ENCODE data around the gene SLCO4A1.

Gene SLCO4A1

DNA sequence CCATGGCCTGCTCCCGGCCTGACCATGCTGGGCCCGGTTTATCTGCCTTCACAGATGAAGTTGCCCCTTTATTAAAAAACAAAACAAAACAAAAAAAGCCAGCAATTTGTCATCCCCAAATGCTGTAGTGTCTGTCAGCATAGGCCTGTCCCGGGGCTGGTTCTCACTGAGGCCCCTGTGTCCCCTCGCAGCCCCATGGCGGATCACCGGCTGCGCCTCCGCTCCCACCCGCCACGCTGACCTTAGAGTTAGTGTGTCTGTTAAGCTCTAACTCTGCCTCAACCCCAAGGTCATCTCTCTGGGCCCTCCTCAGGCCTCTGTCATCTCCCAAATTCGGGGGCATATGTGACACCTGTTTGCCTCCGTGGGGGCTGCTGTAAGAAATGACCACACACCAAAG lies 11.1 kb downstream of the SLCO4A1 start:
- DNase-seq (ENCODE audit: low read depth), result no peak

DNA sequence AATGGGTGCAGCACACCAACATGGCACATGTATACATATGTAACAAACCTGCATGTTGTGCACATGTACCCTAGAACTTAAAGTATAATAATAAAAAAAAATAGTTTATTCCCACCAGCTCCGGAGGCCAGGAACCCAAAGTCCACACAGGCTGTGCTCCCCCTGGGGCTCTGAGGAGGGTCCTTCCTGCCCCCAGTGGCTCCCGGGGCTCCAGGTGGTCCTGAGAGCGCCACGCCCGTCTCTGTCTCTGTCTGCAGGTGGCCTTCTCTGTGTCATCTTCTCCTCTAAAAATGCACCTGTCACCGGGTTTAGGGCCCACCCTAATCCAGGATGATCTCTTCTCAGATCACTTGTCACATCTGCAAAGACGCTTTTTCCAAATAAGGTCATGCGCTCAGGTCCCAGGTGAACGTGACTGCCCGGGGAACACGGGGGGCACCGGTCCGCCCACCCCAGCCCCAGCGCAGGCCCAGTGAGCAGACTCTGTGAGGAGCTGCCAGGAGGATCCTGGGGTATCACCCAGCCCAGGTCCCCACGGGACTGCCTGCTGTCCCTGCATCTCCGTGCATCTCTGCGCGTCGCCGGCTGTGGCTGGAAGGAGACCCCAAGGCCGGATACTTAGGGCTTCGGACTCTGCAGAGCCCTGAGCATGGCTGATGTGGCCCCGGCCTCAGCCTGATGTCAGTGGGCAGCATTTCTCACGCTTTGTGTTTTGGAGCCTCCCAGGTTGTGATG lies 11.8 kb downstream of the SLCO4A1 start:
- no peak for DNase-seq (ENCODE audit: low read depth)

DNA sequence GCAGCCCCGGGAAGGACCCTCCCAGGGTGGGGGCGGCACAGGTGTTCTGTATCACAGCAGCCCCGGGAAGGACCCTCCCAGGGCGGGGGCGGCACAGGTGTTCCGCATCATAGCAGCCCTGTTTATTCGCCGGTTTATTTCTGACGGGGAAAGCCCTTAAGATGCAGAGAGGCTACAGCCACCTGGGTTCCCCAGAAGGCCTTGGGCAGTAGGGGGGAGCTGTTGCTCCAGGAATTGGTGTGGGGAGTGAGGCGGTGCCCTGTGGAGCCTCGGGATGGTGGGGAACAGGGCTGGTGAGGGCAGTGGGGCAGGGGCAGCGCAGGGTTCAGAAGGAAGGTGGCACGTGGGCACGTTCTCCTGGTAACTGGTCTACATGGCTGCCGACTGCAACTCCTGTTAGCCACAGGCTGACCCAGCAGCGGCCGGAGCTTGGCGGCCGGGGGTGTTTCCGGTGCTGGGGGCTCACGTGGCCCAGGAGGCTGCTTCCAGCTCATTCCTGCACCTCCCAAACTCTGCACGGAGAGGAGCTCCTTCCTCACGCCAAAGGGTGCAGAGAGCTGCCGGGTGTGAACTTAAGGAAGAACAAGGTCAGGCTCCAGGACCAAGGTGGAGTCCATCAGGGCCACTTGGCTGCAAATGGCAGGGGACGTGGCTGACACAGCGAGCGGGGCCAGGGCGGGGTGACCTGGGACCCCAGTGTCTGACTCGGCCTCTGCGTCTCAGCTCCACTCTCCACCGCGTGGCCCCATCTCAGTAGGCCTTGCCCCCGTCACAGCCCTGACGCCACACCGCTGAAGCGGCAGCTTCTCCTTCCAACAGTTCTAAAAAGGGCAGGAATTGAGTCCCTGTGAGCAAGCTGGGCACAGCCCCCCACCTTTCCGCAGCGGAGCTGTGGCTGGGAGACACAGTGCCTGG lies 13.2 kb downstream of the SLCO4A1 start:
- no peak for DNase-seq (ENCODE audit: low read depth)

DNA sequence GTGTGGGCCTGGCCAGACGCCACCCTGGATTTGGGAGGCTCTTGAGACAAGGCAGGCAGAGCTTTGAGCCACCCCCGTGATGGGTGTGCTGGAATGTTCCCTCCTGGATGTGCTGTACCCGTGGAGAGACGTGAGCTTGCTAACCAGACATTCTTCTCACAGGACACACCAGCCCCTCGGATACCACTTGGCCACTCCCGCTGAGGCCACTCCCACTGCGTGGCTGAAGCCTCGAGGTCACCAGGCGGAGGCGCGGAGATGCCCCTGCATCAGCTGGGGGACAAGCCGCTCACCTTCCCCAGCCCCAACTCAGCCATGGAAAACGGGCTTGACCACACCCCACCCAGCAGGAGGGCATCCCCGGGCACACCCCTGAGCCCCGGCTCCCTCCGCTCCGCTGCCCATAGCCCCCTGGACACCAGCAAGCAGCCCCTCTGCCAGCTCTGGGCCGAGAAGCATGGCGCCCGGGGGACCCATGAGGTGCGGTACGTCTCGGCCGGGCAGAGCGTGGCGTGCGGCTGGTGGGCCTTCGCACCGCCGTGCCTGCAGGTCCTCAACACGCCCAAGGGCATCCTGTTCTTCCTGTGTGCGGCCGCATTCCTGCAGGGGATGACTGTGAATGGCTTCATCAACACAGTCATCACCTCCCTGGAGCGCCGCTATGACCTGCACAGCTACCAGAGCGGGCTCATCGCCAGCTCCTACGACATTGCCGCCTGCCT lies 14.1 kb downstream of the SLCO4A1 start:
- DNase-seq (ENCODE audit: low read depth), result no peak

DNA sequence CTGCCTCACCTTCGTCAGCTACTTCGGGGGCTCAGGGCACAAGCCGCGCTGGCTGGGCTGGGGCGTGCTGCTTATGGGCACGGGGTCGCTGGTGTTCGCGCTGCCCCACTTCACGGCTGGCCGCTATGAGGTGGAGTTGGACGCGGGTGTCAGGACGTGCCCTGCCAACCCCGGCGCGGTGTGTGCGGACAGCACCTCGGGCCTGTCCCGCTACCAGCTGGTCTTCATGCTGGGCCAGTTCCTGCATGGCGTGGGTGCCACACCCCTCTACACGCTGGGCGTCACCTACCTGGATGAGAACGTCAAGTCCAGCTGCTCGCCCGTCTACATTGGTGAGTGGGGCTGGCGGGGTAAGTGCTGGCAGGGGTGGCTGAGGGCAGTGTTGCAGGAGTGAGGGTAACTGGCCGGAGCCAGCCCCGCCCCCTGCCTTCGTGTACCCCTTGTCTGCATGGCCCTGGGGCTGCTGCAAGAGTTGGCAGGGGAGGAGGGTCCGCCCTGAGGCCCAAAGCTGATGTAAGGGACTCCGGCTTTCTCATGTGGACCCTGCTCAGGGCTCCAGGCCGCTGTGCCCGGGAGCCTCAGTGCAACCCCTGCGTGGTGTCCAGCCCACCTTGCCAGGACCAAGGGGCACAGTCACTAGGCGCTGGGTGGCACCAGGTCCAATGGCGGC lies 14.8 kb downstream of the SLCO4A1 start:
- DNase-seq (ENCODE audit: low read depth), result no peak

DNA sequence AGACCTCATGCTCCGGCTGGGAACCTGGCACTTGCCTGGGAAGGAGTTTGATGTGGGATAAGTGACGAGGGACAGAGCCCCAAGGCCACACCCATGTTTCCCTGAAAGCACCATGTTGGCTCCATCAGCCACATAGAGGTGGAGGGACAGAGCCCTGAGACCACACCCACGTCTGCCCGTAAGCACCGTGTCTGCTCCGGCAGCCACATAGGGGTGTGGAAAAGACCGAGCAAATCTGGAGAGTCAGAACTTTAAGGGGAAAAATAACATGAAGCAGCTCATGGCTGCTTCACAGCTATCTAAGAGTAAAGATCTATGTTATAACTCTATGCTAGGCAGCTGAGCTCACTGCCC lies 15.3 kb downstream of the SLCO4A1 start:
- DNase-seq (ENCODE audit: low read depth), result no peak

DNA sequence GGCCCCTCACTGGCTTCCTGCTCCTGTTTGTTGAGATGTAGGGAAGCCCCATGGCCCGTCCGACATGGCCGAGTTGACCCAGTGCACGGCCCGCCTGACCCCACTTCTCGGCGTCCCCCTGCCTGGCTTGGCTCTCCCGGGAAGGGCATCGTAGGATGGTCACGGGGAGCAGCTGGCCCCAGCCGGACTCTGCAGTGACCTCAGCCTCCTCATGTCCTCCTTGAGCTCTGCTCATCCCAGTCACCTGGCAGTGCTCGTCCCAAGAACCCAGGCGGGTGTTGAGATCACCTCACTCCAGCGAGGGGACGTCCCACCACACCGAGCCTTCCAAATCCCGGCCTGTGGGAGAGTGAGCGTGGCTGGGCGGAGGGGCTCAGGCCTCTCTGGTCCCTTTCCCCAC lies 15.7 kb downstream of the SLCO4A1 start:
- no peak for DNase-seq (ENCODE audit: low read depth)

DNA sequence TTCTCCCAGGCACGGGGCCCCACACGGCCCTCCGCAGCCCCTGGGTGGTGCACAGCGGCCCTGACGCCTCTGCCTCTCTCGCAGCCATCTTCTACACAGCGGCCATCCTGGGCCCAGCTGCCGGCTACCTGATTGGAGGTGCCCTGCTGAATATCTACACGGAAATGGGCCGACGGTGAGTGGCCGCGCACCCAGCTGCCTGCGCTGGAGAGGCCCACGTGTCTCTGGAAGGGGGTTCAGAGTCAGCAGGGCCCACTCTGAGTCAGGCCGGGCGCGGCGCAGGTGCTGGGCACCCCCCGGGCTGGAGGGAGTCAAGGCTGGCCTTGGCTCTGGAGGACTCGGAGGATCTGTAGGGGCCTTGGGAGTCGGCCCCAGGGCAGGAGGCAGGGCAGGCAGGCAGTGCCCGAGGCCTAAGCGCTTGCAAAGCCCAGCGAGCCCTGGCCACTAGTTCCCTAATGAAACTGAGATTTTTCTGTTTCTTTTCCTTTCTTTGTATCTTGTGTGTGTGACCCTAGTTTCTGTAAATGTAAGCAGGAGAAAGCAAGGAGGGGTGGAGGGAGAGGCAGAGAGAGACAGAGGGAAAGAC lies 16.4 kb downstream of the SLCO4A1 start:
- no peak for DNase-seq (ENCODE audit: low read depth)

DNA sequence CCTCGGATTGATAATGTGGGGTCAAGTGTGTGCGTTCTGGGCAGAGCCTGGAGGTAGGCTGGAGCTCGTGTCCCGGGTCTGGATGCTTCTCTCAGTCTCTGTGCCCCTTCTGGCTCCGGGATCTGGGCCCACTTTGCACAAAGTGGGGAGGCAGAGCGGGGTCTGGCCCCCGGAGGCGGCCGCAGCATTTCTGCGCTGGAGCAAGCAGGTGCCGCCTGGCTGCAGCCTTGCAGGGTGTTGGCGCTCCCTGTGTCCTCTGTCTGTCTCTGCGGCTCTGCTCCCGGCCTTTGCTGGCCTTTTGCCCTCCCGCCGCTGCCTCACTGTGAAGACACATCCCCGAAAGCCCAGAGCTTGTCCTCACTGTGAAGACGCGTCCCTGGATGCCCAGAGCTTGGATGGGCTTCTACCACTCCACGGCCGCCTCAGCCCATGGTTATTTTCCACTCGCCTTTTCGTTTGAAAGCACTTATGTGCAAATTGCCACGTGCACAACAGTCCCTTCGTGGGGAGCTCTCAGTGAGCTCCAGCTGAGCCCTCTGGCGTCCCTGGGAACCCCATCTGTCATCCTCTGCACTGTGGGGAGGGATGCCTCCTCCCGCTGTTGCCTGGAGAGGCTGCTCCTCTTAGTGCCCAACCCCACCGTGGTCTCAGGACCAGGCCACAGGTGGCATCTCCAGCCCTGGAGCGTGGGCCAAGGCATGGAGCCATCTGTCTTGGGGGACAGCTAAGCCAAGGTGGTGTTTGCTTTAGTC lies 17.4 kb downstream of the SLCO4A1 start:
- DNase-seq (ENCODE audit: low read depth), result no peak

DNA sequence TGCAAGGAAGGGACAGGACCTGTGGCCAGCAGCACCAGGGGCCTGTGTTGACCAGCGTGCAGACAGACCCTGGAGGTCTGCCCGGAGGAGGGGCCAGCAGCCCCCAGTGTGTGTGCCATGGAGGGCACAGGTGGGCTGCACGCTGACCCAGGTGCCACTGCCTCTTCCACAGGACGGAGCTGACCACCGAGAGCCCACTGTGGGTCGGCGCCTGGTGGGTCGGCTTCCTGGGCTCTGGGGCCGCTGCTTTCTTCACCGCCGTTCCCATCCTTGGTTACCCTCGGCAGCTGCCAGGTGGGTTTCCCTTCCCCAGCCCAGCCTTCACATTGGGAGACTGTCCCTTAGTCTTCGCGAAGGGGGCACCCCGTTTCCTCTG lies 17.9 kb downstream of the SLCO4A1 start:
- DNase-seq (ENCODE audit: low read depth), result no peak

DNA sequence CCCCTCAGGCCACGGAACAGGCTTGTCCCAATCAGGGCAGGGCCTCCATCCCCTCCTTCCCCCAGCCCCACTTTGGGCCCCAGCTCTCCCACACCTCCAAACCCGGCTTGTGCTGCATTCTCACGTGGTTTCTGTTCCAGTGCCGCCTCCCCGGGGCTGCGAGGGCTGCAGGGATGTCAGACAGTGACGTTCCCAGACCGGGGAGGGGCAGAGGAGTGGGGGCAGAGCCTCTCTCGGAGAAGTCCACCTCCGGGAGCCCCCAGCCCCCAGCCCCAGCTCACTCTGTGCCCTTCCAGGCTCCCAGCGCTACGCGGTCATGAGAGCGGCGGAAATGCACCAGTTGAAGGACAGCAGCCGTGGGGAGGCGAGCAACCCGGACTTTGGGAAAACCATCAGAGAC lies 18.5 kb downstream of the SLCO4A1 start:
- DNase-seq (ENCODE audit: low read depth), result no peak

DNA sequence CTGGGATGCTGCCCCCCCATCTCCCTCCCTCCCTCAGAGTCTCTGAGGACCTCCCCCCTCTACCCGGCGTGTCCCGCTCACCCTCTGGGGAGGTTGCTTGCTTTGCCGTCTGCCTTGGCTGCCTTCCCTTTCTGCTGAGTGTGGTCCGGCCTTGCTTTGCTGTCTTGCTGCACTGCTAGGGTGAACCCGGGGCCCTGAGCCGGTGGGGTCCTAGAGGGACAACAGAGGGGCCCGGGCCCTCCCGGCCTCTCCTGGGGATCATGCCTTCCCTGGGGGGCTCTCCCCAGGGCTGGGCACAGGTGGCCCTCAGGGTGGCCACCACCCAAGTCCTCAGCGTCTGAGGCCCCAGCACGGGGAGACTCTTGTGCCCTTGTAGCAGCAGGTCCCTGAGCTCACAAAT lies 19.3 kb downstream of the SLCO4A1 start:
- no peak for DNase-seq (ENCODE audit: low read depth)

DNA sequence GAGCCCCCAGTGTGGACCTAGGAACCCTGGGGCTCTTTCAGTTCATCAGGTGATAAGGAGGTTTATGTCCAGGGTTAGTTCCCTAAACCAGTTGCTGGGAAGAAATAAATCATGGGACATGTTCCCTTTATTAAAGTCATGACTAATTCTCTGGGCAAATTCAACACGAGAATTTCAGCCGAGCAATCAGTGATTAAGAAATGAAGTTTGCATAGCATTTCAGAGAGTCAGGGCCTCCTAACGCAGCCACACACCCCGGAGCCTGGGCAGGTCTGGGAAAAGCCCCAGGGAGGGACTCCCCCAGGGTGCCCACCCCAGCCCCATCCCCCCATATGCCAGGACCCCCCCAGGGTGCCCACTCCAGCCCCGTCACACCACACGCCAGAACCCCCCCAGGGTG lies 20.1 kb downstream of the SLCO4A1 start:
- DNase-seq (ENCODE audit: low read depth), result no peak

DNA sequence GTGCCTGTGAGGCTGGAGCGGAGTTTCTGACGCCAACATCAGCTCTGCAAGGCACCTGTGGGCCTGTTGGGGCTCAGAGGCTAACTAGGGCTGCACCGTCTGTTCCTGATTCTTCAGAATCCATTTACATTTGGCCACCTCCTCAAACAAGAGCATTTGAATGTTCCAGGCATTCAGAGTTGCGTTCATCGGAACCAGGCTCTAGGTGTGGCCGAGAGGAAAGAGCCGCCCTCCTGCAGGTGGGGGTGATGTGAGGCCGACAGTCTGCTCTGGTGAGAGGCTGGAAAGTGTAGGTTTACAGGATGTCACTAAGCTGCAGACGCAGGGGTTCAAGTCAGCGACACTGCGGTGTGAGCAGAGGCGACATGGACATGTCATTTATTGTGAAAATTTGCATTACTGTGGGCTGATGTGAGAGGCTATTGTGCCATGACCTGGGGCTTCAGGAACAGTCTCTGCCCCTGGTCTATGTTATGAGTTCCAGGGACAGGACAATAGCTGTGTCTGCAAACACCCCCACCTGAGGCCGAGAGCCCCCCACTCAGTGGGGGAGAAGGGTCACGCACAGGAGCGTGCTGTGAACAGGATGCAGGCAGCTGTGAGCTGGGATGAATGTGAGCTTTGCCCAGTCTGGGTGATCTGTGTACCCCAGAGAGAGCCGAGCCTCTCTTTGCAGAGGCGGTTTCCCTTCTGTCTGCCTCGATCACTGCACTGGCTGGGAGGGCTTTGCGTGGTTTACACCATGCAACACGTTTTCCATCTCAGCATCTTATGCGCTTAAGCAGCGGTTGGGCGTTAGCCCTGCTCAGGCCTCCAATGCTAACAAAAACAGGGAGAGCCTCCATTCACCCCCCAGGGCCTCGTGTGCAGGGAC lies 21.1 kb downstream of the SLCO4A1 start:
- no peak for DNase-seq (ENCODE audit: low read depth)

DNA sequence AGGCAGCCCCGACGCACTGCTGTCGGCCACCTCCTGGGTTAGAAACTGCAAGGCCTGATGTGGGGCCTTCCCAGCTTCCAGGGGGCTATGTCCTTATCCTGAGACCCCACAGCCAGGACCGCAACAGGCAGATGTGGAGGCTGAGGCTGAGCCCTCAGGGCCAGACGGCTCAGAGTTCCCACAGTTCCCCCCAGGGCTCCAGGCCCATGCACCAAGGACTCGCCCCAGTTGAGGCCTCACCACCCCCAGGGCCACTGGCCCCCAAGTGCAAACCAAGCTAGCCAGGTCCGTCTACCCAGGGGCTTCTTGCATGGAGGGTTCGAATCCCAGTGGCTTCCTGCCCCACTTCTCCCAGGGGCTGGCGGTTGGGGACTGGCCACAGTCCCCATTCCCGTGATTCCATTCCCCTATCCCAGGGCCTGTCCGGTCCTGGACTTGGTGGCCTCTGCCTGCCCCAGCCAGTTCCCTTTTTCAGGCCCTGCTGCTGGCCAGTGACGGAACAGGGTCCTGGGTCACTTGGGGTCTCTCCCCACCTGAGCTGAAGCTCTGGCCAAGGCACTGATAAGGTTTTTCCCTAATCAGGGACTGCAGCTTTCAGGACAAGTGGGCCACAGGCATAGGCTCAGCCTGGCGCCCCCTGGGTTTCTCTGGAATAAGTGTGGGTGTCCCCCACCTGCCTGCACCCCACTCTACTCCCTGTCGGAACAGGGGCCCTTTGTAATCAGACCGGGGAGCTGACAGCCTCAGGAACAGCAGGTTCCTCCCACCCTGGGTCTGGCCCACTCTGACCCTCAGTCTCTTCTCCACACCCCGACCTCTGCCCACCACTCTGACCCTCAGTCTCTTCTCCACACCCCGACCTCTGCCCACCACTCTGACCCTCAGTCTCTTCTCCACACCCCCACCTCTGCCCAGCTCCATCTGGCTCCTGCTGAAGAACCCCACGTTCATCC lies 22.0 kb downstream of the SLCO4A1 start:
- no peak for DNase-seq (ENCODE audit: low read depth)

DNA sequence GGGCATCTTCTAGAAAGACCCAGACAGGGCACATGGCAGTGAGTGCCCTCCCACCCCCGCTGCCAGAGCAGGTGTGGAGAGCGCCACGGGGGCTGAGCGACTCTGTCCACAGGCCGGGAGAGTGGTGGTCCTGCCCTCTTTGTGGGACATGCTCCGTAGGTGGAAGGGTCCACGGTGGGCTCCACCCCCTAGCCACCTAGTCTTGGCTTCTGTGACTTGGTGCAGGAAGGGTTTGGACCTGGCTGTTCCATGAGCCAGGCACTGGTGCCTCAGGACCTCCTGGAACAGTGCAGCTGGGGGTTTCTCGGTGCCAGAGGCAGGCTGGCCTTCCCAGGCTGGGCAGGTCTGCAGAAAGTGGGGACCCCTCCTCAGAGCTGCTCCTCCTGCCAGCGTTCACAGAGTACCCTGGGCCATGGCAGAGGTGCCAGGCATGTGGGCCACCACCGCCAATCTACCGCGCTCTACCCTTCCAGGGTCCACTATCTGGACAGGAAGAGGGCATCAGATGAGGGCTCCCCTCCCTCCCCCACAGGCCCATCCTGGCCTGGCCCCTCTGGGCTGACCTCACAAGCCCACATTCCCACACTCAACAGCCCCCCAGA lies 23.0 kb downstream of the SLCO4A1 start:
- no peak for DNase-seq (ENCODE audit: low read depth)

DNA sequence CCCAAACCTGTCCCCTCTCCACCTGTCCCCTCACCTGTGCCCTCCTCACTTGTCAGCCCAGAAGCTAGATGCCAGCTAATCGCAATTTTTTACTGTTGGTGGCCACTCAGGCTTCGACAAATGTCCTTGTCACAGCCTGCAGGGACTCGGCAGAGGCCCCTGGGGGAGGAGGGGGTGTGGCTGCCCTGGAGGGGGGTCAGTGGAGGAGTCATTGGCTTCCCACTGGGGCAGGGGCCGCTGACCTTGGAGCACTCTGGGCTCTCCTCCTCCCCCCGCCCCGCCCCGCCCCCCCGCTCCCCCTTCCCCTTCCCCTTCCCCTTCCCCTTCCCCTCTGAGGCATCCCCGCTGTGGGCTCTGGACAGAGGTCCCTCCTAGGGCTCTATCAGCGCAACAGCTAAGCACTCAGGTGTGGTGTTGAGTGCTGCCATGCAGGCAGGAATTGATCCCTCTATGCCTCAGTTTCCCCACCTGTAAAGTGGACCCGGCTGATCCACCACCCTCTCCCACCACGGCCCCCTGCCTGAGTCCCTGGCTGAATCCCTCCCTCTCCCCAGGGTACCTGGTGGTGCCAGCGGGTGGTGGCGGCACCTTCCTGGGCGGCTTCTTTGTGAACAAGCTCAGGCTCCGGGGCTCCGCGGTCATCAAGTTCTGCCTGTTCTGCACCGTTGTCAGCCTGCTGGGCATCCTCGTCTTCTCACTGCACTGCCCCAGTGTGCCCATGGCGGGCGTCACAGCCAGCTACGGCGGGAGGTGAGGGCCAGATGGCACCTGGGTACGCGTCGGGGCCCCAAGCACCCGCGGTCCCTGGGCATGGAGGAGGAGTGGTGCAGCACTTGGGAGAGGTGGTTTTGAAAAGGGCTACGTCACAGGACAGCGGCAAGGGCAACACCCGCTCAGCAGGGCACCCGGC lies 23.8 kb downstream of the SLCO4A1 start:
- no peak for DNase-seq (ENCODE audit: low read depth)
